ENCODE data around the gene MAPT. TPM values are rescaled to one million over a fixed set of nuclear protein-coding genes. Genes with fewer than 3 reads are reported as not detected.

The MAPT gene
- total RNA-seq, 1 experiment from 2014 or later: 0.95 TPM

DNA sequence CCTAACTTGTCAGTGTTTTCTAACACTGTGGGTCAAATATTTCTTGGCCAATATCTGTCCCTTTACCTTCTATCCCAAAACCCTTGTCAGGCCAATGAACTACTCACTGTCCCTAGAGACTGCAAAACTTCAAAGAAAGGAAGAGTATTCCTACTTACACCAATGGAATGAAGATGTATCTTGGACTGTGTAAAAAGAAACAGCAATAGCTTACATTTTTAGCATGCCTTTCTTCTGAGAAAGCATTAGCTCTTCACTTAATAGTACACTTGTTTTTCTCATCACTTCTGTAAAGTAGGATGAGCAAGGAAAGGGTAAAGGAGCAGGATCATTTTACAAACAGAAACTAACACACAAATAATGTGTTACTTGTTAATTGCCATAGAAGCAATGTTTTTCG, 178.6 kb downstream of the MAPT start:
- in situ Hi-C loops (cut with HindIII; ENCODE audit: low pct_unique_long_range_greater_than_20kb, low sequenced_read_pairs): no loop called here
- peak; percentile 49 for DNase-seq (ENCODE audit: low read depth)

DNA sequence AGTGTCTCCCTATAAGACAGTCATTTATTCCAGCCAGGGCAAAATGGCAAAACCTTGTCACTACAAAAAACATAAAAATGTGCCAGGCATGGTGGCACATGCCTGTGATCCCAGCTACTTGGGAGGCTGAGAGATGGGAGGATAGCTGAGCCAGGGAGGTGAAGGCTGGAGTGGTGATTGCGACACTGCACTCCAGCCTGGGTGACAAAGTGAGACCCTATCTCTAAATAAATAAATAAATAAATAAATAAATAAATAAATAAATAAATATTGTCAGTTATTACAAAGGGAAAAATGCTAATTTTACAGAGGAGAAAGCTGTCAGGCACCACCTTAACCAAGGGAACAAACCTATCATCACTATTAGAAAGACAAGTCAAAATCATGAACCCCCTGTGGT, 180.2 kb downstream of the MAPT start:
- in situ Hi-C loops (cut with HindIII; ENCODE audit: low pct_unique_long_range_greater_than_20kb, low sequenced_read_pairs): no loop called here
- no peak for DNase-seq (ENCODE audit: low read depth)

Other genes with a start within 250 kb of the MAPT start
- 5.1 and 10.9 TPM in 2 replicates for gene CRHR1, start 110.2 kb upstream of the MAPT start, total RNA-seq (2014; rRNA removed; shearing (Covaris generic); ENCODE audit: low replicate concordance)
- gene SPPL2C, start 49.7 kb upstream of the MAPT start, total RNA-seq (2014; rRNA removed; shearing (Covaris generic); ENCODE audit: low replicate concordance): not detected in 2 replicates
- 1.0 TPM in 1 of 2 replicates, not detected in the other for gene STH, start 104.7 kb downstream of the MAPT start, total RNA-seq (2014; rRNA removed; shearing (Covaris generic); ENCODE audit: low replicate concordance)

Data from Caki2 (cell line).